ENCODE data around the gene DCAF17.

DCAF17 gene

GRCh38 chr2:171482308-171482707, 48.3 kb downstream of the DCAF17 start:
- Histone ChIP-seq H3K4me3 (IDR thresholded peaks at IDR 0.05; ENCODE audit: insufficient read depth, low read depth, low read length) (no peak overlapping the region), H3K36me3 (ENCODE audit: insufficient read depth) (no peaks in the 10 kb centered on the region), H3K9ac (no peak overlapping the region), H3K4me1 (ENCODE audit: low read depth, poor library complexity, severe bottlenecking) (no peaks in the 10 kb centered on the region), H3K79me2 (ENCODE audit: insufficient read depth, low read depth) (no peaks in the 10 kb centered on the region), H4K20me1 (ENCODE audit: insufficient read depth) (no peaks in the 10 kb centered on the region), H3K27me3 (ENCODE audit: insufficient read depth, low read depth) (no peaks in the 10 kb centered on the region), H2AFZ (ENCODE audit: low read depth) (no peak overlapping the region), H3K27ac (no peak overlapping the region), H3K4me2 (no peak overlapping the region)
- no peak for TF ChIP-seq CTCF (conservative IDR thresholded peaks at IDR 0.05; ENCODE audit: low read depth, low read length)

GRCh38 chr2:171482877-171483276, 48.9 kb downstream of the DCAF17 start:
- no peak overlapping the region for H3K27ac ChIP-seq

GRCh38 chr2:171483793-171484192, 49.8 kb downstream of the DCAF17 start:
- Histone ChIP-seq H3K27ac (no peak overlapping the region), H3K4me1 (ENCODE audit: low read depth, poor library complexity, severe bottlenecking) (no peaks in the 10 kb centered on the region), H3K4me3 (IDR thresholded peaks at IDR 0.05; ENCODE audit: insufficient read depth, low read depth, low read length) (no peak overlapping the region), H3K27me3 (ENCODE audit: insufficient read depth, low read depth) (no peaks in the 10 kb centered on the region), H4K20me1 (ENCODE audit: insufficient read depth) (no peaks in the 10 kb centered on the region), H3K79me2 (ENCODE audit: insufficient read depth, low read depth) (no peaks in the 10 kb centered on the region), H3K4me2 (no peak overlapping the region), H3K9ac (no peak overlapping the region), H3K36me3 (ENCODE audit: insufficient read depth) (no peaks in the 10 kb centered on the region), H2AFZ (ENCODE audit: low read depth) (no peak overlapping the region)
- no peak for TF ChIP-seq CTCF (conservative IDR thresholded peaks at IDR 0.05; ENCODE audit: low read depth, low read length)

More at GRCh38 chr2:171482877-171483276, 48.9 kb downstream of the DCAF17 start:
- Histone ChIP-seq H4K20me1 (ENCODE audit: insufficient read depth) (no peaks in the 10 kb centered on the region), H3K4me1 (ENCODE audit: low read depth, poor library complexity, severe bottlenecking) (no peaks in the 10 kb centered on the region), H3K79me2 (ENCODE audit: insufficient read depth, low read depth) (no peaks in the 10 kb centered on the region), H3K27me3 (ENCODE audit: insufficient read depth, low read depth) (no peaks in the 10 kb centered on the region), H3K36me3 (ENCODE audit: insufficient read depth) (no peaks in the 10 kb centered on the region), H3K4me2 (no peak overlapping the region), H3K4me3 (IDR thresholded peaks at IDR 0.05; ENCODE audit: insufficient read depth, low read depth, low read length) (no peak overlapping the region), H3K9ac (no peak overlapping the region), H2AFZ (ENCODE audit: low read depth) (no peak overlapping the region)
- no peak for TF ChIP-seq CTCF (conservative IDR thresholded peaks at IDR 0.05; ENCODE audit: low read depth, low read length)

GRCh38 chr2:171485116-171485515, 51.1 kb downstream of the DCAF17 start:
- H2AFZ ChIP-seq (ENCODE audit: low read depth): no peak overlapping the region
- no peaks in the 10 kb centered on the region for H3K27me3 ChIP-seq (ENCODE audit: insufficient read depth, low read depth)
- H4K20me1 ChIP-seq (ENCODE audit: insufficient read depth): no peaks in the 10 kb centered on the region
- H3K4me2 ChIP-seq: no peak overlapping the region
- no peaks in the 10 kb centered on the region for H3K36me3 ChIP-seq (ENCODE audit: insufficient read depth)
- H3K79me2 ChIP-seq (ENCODE audit: insufficient read depth, low read depth): no peaks in the 10 kb centered on the region
- no peak overlapping the region for H3K4me3 ChIP-seq (IDR thresholded peaks at IDR 0.05; ENCODE audit: insufficient read depth, low read depth, low read length)
- no peak overlapping the region for H3K27ac ChIP-seq
- H3K9ac ChIP-seq: no peak overlapping the region
- H3K4me1 ChIP-seq (ENCODE audit: low read depth, poor library complexity, severe bottlenecking): no peaks in the 10 kb centered on the region
- no peak for TF ChIP-seq CTCF (conservative IDR thresholded peaks at IDR 0.05; ENCODE audit: low read depth, low read length)
